HTR-8/SVneo (cell line): Measurements from ENCODE around the gene PCSK6.

ENCODE experiments used
- DNase-seq: peaks from one replicate; pipeline ENCODE4 v3.0.0; 2011; ENCODE audit warnings: low spot score, mixed read lengths; ENCODE audit not compliant: insufficient read length
- FAIRE-seq: peaks from 2 replicates; lab custom pipeline; 2011; peaks lifted over from hg19 to GRCh38; lab: Jason Lieb, UNC

The PCSK6 gene

GRCh38 chr15:101488300-101489164, 975 bp downstream of the PCSK6 start:
- no peak for DNase-seq
- no peak for FAIRE-seq

GRCh38 chr15:101486696-101487459, 2.6 kb downstream of the PCSK6 start:
- DNase-seq: no peak
- FAIRE-seq: no peak

DNA sequence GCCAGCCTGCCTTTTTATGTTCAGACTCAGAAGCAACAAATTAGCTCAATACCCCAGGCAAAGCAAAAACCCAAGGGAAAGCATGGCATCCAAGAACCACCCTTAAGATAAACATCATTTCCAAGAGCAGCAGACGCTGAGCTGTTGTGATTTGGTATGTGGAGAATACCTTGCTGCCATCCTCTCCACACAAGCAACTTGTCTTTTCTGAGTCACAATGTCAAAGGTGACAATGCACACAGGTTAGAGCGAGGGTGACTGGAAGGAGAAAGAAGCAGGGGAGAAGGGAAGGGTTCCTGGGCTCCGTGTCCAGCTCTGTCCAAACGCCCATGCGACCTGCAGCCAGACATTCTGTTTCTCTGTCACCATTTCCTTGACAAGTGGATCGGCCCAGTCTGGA, 6.0 kb downstream of the PCSK6 start:
- no peak for FAIRE-seq
- no peak for DNase-seq

DNA sequence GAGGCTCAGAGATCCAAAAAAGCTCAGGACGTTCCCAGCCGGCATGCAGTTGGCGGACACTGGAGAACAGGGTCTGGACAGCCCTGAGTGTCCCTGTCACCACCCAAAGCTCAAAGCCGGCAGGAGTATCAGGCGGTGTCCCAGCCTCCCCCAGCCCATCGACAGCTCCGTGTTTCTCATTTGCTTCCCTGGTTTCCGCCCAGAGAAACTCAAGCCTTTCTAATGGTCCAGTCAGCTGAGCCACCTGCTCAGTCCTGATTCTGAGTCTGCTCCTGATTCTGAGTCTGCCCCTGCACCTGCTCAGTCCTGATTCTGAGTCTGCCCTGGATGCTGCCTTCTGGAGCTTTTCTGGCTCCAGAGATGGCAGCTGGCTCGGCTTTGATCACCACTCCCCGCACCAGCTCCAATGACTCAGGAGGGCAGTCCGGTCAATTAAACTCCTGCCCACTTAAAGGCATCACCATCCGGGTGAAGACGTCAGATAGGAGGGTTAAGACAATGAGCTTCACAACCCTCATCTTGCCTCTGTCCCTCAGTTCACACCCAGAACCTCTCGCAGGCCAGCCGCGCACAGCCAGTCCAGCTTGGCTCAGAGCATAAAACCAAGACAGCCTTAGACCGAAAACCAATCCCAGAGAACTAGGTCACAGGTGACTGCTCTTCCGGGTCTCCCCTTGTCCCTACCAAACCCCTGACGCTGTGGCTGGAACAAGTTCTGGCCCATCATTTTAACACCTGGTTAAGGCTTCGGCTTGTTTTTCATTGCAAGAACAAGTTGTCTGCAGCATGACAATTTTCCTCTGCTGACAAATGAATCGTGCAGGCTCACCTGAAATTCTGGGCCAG, 6.8 kb downstream of the PCSK6 start:
- no peak for FAIRE-seq

DNA sequence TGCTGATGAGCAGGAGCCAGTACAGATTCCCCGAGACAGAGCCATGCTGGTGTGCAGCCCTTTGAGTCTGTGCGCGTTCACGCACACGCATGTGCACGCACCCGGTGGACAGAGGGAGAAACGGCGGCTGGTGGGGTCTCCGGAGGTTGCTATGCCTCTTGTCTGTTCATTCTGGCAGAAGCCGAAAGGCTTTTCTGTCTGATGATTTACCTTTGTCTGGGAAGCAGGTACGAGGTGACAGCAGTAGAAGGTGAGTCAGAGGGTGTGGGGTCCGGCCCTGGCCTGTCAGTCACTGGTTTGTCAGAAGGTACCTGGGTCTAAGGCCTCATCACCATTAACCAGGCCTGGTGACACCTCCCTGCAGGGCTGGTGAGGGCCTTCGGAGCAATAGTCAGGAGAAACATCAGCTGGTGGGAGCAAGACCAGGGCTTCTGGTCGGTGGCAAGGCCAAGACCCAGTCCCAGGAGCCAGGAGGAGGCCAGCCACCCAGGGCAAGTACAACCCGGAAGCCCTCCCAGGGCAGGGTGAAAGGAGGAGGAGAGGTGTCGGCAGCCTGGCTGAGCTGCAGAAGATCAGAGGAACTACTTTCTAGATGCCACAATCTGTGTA, 7.5 kb downstream of the PCSK6 start:
- no peak for DNase-seq
- no peak for FAIRE-seq

More for the DNA sequence above, 6.8 kb downstream of the PCSK6 start:
- DNase-seq: no peak

DNA sequence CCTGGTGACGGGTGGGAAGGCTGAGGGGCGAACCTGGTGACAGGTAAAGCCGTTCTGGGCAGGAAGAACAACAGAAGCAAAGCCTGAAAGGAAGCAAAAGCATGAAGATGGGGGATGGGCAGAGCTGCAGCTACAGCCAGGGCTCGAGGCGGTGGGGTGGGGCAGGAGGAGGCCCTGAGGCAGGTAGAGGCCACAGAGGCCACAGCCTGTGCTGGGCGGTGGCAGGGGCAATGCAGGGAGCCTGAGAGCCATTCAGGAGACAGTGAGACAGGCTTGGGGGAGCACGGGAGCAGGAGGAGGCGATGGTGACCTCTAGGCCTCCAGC, 8.2 kb downstream of the PCSK6 start:
- FAIRE-seq (no peak), DNase-seq (no peak)

GRCh38 chr15:101480613-101481380, 8.7 kb downstream of the PCSK6 start:
- no peak for FAIRE-seq
- no peak for DNase-seq

GRCh38 chr15:101479851-101480612, 9.5 kb downstream of the PCSK6 start:
- FAIRE-seq (no peak), DNase-seq (no peak)

DNA sequence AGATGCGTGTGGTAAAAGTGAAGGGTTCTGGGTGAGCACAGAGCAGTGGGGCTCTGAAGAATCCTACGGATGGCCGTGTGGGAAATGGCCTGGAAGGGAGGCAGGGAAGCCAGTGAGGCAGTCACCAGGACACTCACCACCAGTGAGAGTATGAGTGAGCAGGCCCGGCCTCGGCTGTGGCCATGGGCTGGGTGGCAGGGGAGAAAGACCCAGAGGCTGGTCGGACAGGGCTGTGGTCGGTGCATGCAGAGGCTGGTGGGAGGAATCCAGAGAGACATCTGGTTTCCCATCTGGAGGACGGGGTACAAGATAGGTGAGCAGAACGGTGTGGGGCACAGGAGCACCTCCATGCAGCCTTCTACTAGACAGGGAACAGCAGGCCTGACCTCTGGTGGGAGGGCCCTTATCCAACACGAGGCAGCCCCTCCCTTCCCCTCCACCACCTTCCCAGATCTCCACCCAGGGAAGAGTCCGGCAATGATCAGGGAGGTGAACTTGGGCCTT, 10.1 kb downstream of the PCSK6 start:
- DNase-seq: no peak
- FAIRE-seq: no peak

- FAIRE-seq: no peak
These were observed 10.7 kb downstream of the PCSK6 start for GRCh38 chr15:101478701-101479341.

DNA sequence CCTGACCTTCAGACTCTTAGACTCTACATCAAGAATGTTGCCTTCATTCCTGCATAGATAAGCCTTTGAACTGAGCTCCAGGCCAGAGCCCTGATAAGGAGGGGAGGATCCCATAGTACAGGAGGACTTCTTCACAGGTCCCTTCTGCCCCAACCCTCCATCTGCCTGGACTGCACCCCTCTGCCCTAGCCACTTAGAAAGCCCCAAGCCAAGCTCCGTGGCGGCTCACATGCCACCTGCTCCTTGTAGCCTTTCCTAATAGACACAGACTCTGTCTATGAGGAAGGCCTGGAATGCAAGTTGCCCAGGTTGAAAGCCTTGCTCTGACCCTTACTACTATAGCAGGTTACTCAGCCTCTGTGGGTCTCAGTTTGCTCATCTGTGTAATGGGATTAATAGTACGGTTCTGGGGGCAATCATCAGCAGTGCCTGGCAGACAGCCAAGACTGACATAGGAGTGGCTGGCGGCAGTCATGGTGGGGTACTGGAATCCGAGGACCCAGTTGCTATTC, 11.6 kb downstream of the PCSK6 start:
- FAIRE-seq: no peak
- DNase-seq: no peak

More at GRCh38 chr15:101478701-101479341, 10.7 kb downstream of the PCSK6 start:
- no peak for DNase-seq

DNA sequence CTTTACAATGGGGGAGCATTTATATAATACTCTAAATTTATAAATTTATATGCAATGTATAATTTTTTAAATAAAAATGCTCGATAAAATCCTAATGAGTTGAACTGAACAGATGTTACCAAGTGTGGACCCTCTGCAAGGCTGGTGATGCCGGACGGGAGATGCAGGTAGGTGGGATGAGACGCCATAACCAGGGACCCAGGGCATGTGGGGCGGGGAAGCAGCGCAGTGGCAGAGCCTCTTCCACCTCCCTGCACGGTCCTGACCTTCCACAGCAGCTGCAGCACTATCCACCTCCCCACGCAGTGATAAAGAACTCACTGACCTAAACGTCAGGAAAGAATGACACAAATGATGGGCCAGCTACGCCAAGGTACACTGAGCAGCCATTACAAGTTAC, 12.8 kb downstream of the PCSK6 start:
- DNase-seq (no peak), FAIRE-seq (no peak)

DNA sequence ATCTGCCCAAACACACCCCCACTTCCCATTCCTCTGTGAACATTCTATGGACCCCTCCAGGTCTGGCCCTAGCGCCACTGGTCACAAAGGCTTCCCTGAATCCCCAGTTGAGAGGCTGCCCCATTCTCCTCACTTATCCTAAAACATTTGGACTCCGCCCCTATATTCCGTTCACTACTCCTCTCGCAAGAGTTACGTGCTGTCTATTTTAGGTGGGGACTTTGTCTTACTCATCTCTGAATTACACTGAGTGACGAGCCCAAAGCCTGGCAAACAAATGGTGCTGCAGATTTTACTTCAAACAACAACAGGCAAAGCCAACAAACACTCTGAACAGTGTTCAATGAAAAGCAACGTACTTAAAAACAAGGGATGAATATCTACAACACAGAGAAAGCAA, 14.5 kb downstream of the PCSK6 start:
- FAIRE-seq: no peak

GRCh38 chr15:101474233-101474632, 15.3 kb downstream of the PCSK6 start:
- no peak for DNase-seq
- FAIRE-seq: no peak

More for the DNA sequence above, 14.5 kb downstream of the PCSK6 start:
- DNase-seq: no peak

GRCh38 chr15:101472033-101472432, 17.5 kb downstream of the PCSK6 start:
- no peak for DNase-seq
- no peak for FAIRE-seq

DNA sequence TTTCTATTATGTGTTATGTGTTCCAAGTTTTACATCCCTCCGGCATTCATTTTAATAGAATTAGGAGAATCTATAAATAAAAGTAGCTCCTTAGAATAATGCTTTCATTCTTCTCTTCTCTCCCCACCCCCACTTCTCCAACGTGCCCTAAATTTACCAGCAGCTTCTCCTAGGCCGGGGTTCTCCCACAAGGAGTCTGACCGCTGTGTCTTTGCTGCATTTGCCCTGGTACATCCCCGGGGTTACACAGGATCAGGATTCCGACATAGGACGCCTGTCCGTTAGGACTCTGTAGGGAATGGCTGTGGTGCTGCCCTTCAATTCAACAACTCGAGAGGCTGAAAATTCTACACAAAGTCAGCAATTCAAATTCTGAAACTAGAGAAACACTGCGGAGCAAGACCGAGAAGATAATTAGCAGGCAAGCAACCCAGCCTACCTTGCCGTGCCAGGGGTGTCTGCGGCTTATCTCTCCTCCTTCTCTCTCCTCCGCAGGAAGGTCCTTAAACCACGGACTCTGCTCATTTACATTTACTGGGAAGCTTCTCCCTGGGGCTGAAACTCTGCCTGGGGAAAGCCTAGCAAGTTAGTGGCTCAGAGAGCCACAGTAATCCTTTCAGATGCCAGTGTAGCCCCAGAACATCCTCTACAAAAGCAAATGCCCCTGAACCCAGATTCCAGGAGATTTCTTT, 18.8 kb downstream of the PCSK6 start:
- FAIRE-seq: no peak
- no peak for DNase-seq

- no peak for DNase-seq
- FAIRE-seq: no peak
These were observed 19.8 kb downstream of the PCSK6 start for GRCh38 chr15:101469520-101470288.
